ENCODE results near the gene SIRT3. TPM values are rescaled to one million over a fixed set of nuclear protein-coding genes. Genes with fewer than 3 reads are reported as not detected.

The SIRT3 gene
- total and polyA plus RNA-seq, 4 donors: 9.9 to 17.1 (median 14.6) TPM

GRCh38 chr11:285021-285893 lies 49.1 kb upstream of the SIRT3 start:
- no peaks in the 10 kb centered on the region for H3K9me3 ChIP-seq (ENCODE audit: control insufficient read depth in 4 of 4, low read length in 3 of 4)
- H3K4me1 ChIP-seq (ENCODE audit: control insufficient read depth in 4 of 4, insufficient read depth in 4 of 4, low read length in 3 of 4): peaks cover 5 to 38% (median 26%) of the 10 kb centered on the region in 4 donors
- no peak overlapping the region for H3K27ac ChIP-seq (ENCODE audit: low read depth in 1 of 2, low read length in 2 of 2)
- TF ChIP-seq GABPA (IDR thresholded peaks at IDR 0.05 in 1 of 2, conservative IDR thresholded peaks at IDR 0.05 in 1 of 2) (no peak), CTCF (IDR thresholded peaks at IDR 0.05; ENCODE audit: low read depth, low read length, missing input control) (no peak), EGR1 (IDR thresholded peaks at IDR 0.05; ENCODE audit: low read depth in 2 of 2) (no peak), RXRA (IDR thresholded peaks at IDR 0.05) (no peak), RAD21 (IDR thresholded peaks at IDR 0.05) (no peak), ATF3 (IDR thresholded peaks at IDR 0.05) (no peak), FOXA2 (IDR thresholded peaks at IDR 0.05) (no peak), YY1 (IDR thresholded peaks at IDR 0.05) (no peak), REST (IDR thresholded peaks at IDR 0.05) (no peak), HNF4A (conservative IDR thresholded peaks at IDR 0.05) (no peak), FOXA1 (IDR thresholded peaks at IDR 0.05) (no peak), NR2F2 (IDR thresholded peaks at IDR 0.05) (no peak), HNF4G (IDR thresholded peaks at IDR 0.05) (no peak), TAF1 (conservative IDR thresholded peaks at IDR 0.05) (no peak), ZBTB33 (IDR thresholded peaks at IDR 0.05) (no peak), JUND (IDR thresholded peaks at IDR 0.05) (no peak)
- TF ChIP-seq, protein P1, sequence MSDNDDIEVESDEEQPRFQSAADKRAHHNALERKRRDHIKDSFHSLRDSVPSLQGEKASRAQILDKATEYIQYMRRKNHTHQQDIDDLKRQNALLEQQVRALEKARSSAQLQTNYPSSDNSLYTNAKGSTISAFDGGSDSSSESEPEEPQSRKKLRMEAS (IDR thresholded peaks at IDR 0.05): no peak
- H3K4me3 ChIP-seq (ENCODE audit: low read depth in 1 of 3, low read length in 3 of 3): no peak overlapping the region
- no peak overlapping the region for H3K9ac ChIP-seq (ENCODE audit: low read depth in 1 of 2, low read length in 2 of 2)
- no peaks in the 10 kb centered on the region for H3K27me3 ChIP-seq (ENCODE audit: control insufficient read depth in 4 of 4, insufficient read depth in 4 of 4, low read length in 3 of 4)
- no peaks in the 10 kb centered on the region for H3K36me3 ChIP-seq (ENCODE audit: control insufficient read depth in 4 of 4, insufficient read depth in 3 of 4, low read depth in 1 of 4, low read length in 3 of 4)
- no peak for DNase-seq (ENCODE audit: low spot score)
- WGBS: 92% methylated on average over 29 of the region's 29 CpGs
